Activated CD8-positive, alpha-beta memory T cell treated with anti-CD3 and anti-CD28 coated beads, Interleukin-2, amount 50 U/mL, for 1 hour (primary cell): ENCODE data around the gene LHFPL3.

Source experiments
- DNase-seq: peaks from one replicate; pipeline ENCODE4 v3.0.0-alpha.2; 2020; ENCODE audit errors: extremely low read depth

The LHFPL3 gene

DNA sequence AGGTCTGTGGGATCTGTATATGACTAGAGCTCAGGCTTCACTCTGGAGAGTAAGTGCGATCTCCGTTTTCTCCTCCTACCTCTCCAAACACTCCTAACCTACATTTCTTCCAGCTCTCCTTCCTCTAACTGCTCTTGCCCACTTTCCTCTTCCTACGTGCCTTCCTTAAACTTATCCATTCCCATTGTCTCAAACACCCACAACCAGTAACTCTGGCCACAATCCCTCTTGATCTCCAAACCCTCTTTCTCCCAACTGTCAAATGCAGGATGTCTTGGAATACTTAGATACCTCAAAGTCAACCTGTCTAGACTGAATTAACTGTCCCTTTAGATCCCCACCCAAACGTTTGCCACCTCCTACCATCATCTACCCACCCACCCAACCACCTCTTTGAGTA is 471.9 kb downstream of the LHFPL3 start:
- DNase-seq, result no peak

DNA sequence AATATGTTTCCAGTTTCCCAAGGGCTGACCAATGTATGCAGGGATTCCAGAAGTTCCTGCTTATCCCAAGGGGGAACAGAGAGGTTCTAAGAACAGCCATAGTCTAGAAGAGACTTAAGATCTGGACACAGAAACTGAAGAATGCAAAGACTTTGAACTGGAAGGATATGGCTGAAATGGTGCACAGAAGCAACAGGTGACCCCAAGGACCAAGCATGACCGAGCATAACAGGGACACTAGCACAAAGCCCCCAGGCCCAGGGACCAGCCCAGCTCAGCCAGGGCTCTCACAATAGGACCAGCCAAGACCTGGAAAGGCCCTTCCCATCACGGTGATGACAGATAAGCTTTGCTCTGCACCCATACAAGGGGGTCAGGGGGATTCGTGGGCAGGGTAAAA is 472.6 kb downstream of the LHFPL3 start:
- DNase-seq, result no peak

DNA sequence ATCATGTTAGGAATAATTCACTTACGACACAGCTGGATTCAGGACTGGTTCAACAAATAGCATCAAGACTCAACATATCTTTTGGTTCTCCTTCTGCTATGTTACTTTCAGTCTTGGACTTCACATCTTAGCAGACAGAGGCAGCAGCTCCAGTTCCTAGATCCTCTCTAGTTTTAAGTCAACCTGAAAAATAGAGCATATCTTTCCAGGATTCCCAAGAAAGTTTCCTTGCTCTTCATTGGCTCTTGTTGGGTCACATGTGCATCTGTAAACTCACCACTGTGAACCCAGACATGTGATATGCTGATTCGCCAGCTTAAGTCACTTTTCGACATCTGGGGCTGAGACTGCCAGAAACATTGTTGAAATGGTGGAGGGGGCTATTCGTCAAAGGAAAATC is 475.5 kb downstream of the LHFPL3 start:
- no peak for DNase-seq

DNA sequence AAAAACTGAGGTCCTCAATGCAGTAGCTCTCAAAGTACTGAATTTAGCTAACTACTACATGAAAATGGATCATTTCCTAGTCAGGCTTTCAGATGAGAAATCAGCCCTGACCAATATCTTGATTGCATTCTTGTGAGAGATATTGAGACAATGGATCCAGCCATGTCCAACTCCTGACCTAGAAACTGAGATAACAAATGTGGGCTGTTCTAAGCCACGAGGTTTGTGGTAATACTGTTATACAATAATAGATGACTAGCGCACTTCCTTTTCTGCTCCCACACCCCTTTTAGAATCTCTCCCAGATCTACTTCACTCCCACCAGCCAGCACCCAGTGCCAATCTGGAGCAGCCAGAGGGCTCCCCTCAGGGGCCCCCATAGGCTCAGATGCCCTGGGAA is 476.3 kb downstream of the LHFPL3 start:
- no peak for DNase-seq

DNA sequence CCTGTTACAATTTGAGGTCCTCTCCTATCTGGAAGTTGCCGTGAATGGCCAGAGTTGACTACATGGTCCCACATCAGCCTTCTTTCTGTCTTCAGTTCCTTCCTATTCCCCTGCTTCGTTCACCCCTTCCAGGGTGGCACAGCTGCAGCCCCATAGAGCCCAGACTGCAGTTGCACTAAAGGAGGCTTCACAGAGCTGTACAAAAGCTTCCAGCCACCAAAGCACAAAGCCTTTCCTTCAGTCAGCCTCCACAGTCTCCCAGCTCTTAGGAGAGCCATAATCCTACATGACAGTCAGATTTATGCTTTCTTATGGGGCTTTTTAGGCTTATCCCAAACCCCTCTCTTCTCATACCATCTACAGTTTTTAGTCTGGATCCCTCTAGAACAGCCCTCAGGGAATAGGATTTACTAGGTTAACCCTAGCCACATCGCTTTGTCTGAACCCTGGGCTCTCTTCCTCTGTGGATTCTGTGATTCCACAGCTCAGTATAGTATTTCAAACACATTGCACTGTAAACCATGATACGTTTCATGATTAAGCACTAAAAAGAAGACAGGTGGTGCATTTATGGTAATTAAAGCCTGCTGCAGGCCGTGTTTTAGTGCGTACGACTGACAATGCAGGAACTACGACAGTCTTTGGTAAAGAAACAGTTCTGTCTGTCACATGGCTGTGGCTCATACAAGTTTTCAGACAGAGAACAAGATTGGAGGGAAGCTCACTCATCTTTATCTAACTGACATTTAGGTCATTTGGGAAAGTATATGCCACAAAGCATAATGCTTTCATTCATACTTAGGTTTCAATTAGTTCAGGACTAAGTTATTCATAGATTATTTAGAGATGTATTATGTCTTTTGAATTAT is 477.3 kb downstream of the LHFPL3 start:
- DNase-seq, result no peak

DNA sequence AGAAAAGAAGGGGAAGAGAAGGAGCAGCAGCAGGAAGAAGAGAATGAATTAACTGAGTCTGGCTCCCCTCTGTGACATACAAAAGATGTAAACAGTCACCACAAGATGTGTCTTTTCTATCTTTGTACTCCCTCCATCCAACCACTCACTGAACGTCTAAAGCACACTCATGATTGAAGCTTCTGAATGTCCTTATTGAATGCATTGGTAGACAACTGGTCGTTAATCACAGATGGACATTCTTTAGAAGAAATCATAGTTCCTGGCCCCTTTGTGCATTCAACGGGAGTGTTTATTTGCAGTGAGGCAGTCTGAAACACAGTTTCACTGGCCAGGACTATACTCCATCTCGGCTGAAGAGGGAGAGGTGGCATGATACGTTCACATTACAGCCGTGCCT is 479.3 kb downstream of the LHFPL3 start:
- DNase-seq, result no peak

DNA sequence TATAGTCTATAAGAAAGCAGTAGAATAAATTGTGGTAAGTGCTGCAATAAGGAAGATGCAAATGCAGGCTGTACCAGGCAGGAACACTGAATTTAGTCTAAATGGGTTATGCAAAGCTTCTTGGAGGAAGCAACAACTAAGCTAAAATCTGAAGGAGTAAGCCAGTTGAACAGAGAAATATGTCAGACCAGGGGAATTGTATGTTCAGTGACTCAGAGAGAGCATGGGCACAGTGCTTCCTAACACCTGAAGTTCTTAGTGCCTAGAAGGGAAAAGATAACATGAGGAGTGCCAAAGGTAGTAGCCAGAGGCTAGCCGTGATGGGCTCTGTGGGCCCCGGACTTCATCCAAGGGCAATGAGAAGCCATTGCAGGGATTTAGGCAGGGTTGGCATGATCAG is 481.5 kb downstream of the LHFPL3 start:
- no peak for DNase-seq

DNA sequence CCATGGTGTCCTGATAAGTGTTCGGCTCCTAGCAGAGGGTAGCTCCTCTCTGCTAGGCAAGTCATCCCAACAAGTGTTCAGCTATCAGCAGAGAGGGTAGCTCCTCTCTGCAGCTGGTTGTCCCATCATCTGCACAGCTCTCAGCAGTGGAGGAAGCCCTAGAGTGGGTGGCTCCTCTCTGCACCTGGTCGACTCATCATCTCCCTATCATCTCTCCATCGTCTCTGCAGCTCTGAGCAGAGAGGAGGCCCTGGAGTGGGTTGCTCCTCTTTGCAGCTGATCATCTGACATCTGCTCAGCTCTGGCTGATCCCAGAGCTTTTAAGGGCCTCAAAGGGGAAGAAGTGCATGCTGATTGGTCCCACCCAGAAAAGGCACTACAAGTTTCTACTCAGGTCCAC is 485.7 kb downstream of the LHFPL3 start:
- DNase-seq, result no peak

DNA sequence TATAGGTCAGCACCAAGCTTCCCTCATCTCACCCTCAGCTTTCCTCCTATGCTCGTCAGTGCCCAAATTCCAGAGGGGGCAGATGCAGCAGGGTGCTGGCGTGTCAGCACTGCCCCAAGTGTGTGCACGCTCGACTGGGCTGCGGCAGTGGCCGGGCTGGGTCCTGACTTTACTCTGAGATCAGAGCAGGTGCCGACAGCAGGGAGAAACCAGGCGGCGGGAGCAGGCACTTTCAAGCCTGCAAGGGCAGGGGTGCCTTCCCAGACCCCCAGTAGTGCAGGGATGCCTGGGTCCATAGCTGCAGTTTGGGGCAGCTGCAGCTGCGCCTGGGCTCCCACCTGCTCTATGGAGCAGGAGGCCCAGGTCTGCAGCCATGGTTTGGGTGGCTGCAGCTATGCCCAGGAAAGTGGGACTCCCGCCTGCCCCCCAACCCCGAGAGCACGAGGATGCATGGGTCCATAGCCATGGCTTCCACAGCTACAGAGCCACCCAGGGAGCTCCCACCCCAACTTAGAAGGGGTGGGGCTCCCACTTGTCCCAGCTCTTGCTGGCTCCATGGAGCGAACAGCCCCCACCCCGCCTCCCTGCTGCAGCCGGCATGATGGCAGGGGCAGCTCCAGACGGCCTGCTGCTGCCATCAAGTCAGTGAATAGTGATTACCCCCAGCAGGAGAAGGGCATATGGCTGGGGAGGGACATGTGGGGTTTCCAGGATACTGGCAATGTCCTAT is 486.4 kb downstream of the LHFPL3 start:
- no peak for DNase-seq

DNA sequence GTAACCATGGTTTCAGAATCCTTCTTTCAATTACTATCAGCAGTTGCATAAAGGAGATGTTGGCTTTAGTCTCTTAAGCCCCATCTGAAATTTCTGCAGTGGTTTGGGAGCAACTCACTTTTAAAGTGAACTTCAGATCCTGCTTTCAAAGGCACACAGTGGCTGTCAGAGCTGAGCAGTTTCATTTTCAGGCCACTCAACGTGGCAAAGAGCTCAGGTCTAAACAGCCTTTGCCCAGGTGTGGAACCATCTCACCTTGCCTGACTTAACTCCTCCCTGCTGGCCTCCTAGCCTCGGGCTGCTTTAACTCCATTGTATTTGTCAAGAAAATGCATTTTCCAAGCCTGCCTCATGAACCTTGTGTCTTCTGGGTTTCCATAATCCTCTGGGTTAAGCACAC is 488.1 kb downstream of the LHFPL3 start:
- no peak for DNase-seq

DNA sequence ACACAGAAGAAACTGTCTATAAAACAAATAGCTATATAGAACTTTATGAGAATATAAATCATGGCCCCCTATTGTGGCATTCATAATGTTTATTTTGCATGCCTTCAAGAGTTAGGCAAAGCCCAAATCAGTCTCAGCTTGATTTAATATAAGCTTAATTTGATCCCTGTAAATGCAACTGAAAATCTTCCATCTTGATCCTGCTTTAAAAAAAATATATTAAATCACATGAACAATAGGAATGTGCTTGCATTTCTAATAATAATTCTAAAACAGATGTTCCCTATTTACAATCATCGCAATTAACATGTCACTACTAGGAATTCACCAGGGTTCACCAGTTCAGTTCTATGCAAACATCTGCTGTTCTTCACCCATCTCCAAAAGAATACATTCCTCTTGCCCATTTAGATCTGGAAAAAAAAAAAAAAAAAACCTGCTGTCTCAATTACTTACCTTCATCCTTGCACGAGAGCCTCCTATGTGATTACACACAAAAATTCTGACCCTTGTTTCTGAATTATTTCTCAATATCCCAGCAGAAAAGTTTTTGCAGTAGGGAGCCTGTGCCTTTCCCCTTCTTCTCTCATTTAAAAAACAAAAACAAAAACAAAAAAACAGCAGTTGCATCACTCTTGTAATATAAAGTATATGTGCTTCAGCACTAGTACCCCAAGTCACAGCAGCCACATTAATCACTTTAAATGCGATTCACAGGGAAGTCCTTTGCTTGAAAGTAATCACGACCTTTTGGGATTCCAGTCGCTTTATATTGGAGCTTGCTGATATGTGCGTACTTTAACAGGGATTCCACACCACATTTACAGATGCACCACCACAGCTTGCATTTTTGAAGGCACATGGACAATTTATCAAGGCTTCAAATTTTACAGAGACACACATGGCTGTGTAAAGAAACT is 490.8 kb downstream of the LHFPL3 start:
- no peak for DNase-seq

DNA sequence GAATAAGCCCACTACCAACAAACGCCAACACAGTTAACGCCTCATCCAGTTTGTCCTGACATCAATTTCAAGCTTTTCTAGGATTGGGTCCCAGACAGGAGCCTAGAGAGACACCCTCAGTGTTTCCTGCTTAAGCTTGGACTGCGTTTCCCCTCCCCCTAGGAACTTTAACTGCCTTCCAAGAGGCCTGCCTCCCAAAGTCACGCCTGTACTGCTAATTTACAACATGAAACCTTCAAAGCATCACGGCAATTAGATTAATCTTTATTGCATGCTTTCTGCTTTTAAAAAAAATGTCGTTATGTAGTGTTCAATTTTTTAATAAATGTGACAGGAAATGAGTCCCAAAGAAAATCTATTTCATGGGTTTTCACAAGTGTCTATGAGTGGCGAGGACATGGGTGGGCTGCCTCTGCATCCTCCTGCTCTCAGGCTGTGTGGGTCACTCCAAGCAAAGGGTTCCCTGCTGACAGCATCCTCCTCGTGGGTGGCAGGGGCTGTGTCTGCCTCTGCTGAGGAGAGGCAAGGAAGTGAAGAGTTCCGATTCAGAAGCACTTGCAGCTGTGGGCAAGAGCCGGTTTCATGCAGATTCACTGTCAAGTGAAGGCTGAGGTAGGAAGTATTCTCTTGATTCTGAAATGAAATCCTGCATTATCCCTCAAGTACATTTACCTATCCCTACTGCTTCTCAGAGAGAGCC is 492.6 kb downstream of the LHFPL3 start:
- DNase-seq, result no peak

DNA sequence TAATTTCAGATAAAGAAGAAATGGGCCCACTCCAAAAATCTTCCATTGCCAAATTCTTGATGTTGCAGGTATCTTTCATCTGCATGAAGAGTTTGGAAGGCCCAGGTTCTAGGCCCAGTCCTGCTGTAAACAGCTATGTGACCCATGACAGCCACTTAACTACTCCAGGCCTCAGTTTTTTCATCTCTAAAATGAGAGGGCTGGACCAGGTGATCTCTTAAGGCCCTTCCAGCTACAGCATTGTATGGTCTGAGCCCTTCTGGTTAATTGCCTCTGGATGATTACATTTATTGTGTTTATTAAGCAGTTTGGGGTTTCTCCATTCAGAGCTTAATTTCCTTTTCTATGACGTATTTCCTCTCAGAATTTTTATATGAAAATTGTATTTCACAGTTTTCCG is 494.8 kb downstream of the LHFPL3 start:
- DNase-seq, result no peak

DNA sequence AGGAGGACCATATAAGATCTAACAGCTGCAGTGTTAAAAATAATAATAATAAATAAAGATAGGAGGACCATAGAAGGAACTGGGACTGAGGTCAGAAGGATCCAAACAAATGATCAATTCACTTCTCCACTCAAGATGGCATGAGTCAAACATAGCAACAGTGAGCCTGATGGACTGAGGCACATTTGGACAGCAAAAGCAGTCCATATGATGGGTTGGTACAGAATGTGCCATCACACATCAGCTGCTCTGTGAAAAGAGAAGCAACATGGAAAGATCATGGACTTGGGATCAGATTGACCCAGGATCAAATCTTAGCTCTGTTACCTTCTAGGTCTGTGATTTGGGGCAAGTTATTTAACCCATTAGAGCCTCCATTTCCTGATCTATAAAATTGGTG is 496.7 kb downstream of the LHFPL3 start:
- no peak for DNase-seq

DNA sequence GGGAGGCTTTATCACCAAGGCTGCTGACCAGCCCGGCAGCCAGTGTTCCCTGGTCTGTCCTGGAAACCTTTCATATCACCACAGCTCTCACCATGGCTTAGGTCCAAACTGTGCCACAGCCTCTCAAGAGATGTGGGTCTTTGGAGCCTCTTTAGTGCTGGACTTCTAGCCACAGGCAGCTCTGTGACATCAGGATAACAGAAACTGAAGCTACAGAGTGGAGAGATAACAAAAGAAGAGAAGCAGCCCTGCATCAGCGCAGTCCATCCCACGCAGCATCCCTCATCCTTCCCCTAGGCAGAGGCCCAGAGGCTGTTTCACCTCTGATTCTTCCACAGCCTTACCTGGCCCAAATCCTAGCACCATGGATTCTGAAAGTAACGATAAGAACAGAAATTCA is 497.7 kb downstream of the LHFPL3 start:
- DNase-seq, result no peak

DNA sequence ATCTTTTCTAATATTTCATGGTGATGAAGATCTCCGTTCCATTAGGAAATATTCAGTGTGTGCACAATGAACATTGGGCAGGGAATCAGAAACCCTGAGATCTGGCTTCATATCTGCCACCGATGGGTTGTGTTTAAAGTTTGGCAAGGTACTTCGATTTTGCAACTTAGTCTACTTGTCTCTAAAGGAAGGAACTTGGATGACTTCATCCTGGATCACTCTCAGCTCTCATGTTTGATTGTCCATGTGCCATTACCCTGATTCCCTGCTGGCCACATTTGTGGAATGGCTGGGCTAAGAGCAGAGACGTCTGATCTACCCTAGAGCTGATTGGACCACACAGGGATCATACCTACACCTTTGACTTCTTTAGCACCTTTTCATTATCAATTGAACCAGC is 508.6 kb downstream of the LHFPL3 start:
- DNase-seq, result no peak

DNA sequence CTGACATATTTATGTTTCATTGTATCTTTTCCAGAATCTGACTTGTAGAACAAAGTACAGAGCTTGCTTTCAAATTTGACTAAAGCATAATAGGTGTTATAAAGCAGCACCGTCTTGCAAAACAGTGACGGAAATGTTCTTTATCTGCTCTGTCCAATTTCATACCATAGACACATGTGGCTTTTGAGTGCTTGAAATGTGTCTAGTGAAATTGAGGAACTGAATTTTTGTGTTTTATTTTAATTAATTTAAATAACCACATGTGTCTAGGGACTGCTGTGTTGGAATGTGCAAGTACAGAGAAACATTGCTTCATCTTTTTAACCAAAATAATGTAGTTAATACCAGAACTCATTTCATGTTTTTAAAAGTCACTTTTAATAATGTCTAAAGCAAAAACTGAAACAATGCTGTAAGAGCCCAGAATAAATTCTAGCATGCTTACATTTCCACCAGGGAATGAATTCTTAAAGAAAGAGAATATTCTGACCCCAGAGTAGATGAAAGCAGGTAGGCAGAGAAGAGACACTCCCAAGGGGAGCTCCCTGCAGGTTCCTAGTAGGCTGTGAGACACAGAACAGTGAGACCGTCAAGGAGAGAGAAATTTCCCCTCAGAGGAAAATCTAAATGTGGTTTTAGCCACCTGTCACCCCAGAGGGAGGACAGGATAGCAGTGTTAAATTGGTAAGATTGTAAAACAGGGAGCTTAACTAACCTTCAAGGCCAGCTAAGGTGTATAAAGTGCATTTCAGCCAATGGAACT is 510.3 kb downstream of the LHFPL3 start:
- DNase-seq, result no peak

DNA sequence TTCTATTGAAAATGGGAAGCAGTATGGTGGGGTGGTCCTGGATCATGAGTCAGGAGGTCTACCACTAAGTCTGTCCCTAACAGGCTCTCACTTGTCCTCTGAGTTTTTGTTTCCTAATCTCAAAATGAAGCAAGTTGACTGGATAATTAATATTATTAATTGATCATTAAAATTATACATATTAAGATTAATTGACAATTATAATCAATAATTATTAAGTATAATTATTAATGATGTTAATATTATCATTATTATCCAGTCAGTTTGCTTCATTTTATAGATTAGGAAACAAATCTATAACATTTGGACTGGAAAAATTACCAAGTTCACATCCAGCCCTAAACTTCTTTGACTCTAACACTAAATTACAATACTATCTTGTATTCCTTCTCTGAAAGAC is 511.4 kb downstream of the LHFPL3 start:
- no peak for DNase-seq

DNA sequence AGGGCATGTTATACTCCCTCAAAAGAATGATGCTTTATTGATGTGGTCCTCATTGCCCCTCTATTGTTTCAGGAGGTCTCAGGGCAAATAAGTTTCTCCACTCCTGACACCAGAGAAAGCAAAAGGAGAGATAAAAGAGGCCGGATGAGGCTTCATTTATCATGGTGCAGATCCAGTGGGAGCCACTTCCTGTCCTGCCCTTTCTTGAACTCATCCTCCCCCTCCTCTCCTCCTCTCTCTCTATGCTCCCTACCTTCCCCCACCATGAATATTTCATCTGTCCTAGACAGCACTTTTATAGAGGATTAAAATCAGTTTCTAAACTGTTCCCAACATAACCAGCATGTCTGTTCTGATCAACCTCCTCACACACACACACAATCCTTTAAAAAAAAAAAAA is 513.4 kb downstream of the LHFPL3 start:
- DNase-seq, result no peak

DNA sequence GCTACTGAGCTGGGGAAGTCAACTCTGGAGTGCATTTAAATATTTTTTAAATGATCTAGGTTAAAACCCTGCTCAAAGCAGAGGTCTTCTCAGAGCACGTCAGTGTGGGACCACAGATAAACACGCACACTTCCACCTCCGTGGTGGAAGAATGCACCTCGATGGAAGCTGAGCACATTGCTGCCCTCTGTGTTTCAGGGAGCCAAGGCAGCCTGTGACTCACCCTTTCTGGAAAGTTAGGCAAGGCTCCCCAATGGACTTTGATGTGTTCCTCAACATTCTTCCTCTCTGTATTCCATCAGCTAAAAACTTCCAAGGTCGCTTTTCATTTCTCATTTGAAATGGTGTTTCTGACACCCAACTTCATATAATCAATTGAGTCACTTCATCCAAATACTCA is 514.8 kb downstream of the LHFPL3 start:
- DNase-seq, result no peak

DNA sequence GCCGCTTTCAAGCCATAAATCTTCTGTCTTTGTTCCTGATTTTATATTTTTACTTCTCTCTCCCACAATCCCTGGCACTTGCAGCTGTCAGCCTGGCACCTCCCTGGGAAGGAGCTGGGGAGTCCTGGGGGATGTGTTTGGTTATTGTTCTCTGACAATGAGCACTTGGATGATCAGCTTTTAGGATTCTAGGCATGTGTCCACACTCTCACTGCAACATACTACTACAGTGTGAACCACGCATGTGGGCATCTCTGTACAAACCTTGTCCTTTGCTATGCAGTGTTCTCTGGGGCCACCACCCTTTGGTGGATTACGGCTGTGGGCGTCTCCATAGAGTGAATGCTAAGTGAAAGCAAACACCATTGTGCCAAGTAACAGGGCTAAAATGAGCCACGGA is 517.2 kb downstream of the LHFPL3 start:
- DNase-seq, result no peak
